HEK293 (cell line): Measurements from ENCODE around the gene AFF3.

Source experiments
- AEBP2 ChIP-seq: fragments of 450-650 bp; formaldehyde crosslinking; IDR thresholded peaks from 2 replicates; pipeline ENCODE4 v1.5.1; 2016; ENCODE audit warnings: missing biosample characterization, missing genetic modification characterization, borderline replicate concordance
- HOXA7 ChIP-seq: sonication (generic); formaldehyde crosslinking; IDR thresholded peaks from 2 replicates; pipeline ENCODE4 v1.8.1; 2022; ENCODE audit warnings: missing genetic modification reagents, borderline replicate concordance
- REPIN1 ChIP-seq: fragments of 450-650 bp; formaldehyde crosslinking; IDR thresholded peaks from 2 replicates; pipeline ENCODE4 v1.5.1; 2017; ENCODE audit warnings: missing biosample characterization, missing genetic modification characterization, low read depth
- ZNF48 ChIP-seq: fragments of 450-650 bp; formaldehyde crosslinking; IDR thresholded peaks from 2 replicates; pipeline ENCODE4 v1.5.1; 2016; ENCODE audit warnings: missing biosample characterization, missing genetic modification characterization
- ZNF639 ChIP-seq: fragments of 450-650 bp; formaldehyde crosslinking; IDR thresholded peaks from 2 replicates; pipeline ENCODE4 v1.5.1; 2016; ENCODE audit warnings: missing biosample characterization, missing genetic modification characterization
- TF ChIP-seq, protein P1 (sequence below): fragments of 450-650 bp; formaldehyde crosslinking; IDR thresholded peaks from 2 replicates; pipeline ENCODE4 v1.5.1; 2016; ENCODE audit warnings: missing biosample characterization, missing genetic modification characterization
- TF ChIP-seq, protein P2 (sequence below): fragments of 450-650 bp; formaldehyde crosslinking; conservative IDR thresholded peaks from 2 replicates; pipeline ENCODE4 v1.5.1; 2016; ENCODE audit warnings: low read depth, missing biosample characterization, missing genetic modification characterization

DNA sequence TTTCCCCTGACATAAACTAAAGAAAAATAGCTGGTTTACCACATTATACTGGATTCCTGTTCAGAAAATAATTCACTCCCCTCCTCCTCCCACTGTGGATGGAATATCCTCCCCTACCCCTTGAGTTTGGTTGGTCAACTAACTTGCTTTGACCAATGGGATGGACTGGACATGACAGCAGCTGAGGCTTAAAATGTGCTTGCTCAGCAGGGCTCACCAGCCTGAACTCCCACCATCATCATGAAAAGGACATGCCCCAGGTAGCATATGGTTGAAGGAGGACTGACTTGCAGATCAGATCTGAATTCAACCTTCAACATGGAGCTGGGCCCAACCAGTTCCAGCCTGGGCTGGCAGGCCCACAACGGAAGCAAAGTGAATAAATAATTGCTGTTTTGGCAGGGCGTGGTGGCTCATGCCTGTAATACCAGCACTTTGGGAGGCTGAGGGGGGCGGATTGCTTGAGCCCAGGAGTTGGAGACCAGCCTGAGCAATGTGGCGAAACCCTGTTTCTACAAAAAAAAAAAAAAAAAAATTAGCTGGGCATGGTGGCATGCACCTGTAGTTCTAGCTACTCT, 284.4 kb downstream of the AFF3 start:
- TF ChIP-seq HOXA7 (no peak), ZNF639 (no peak), AEBP2 (tag by site-specific recombination) (no peak), ZNF48 (tag by site-specific recombination) (no peak), REPIN1 (tag by site-specific recombination) (no peak)
- TF ChIP-seq, protein P1, sequence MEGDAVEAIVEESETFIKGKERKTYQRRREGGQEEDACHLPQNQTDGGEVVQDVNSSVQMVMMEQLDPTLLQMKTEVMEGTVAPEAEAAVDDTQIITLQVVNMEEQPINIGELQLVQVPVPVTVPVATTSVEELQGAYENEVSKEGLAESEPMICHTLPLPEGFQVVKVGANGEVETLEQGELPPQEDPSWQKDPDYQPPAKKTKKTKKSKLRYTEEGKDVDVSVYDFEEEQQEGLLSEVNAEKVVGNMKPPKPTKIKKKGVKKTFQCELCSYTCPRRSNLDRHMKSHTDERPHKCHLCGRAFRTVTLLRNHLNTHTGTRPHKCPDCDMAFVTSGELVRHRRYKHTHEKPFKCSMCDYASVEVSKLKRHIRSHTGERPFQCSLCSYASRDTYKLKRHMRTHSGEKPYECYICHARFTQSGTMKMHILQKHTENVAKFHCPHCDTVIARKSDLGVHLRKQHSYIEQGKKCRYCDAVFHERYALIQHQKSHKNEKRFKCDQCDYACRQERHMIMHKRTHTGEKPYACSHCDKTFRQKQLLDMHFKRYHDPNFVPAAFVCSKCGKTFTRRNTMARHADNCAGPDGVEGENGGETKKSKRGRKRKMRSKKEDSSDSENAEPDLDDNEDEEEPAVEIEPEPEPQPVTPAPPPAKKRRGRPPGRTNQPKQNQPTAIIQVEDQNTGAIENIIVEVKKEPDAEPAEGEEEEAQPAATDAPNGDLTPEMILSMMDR (tag by site-specific recombination): no peak
- TF ChIP-seq, protein P2, sequence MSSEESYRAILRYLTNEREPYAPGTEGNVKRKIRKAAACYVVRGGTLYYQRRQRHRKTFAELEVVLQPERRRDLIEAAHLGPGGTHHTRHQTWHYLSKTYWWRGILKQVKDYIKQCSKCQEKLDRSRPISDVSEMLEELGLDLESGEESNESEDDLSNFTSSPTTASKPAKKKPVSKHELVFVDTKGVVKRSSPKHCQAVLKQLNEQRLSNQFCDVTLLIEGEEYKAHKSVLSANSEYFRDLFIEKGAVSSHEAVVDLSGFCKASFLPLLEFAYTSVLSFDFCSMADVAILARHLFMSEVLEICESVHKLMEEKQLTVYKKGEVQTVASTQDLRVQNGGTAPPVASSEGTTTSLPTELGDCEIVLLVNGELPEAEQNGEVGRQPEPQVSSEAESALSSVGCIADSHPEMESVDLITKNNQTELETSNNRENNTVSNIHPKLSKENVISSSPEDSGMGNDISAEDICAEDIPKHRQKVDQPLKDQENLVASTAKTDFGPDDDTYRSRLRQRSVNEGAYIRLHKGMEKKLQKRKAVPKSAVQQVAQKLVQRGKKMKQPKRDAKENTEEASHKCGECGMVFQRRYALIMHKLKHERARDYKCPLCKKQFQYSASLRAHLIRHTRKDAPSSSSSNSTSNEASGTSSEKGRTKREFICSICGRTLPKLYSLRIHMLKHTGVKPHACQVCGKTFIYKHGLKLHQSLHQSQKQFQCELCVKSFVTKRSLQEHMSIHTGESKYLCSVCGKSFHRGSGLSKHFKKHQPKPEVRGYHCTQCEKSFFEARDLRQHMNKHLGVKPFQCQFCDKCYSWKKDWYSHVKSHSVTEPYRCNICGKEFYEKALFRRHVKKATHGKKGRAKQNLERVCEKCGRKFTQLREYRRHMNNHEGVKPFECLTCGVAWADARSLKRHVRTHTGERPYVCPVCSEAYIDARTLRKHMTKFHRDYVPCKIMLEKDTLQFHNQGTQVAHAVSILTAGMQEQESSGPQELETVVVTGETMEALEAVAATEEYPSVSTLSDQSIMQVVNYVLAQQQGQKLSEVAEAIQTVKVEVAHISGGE (tag by site-specific recombination): no peak
